Caco-2 (cell line): ENCODE results near the gene HHEX. TPM values are rescaled to one million over a fixed set of nuclear protein-coding genes. Genes with fewer than 3 reads are reported as not detected.

Experiments
- BruUV-seq: library from RNA; stranded (reverse); fragments of 400-500 nt; replicated peaks from 2 replicates; lab custom pipeline; 2021; lab: Mats Ljungman, UMichigan
- CTCF ChIA-PET: fragments of 300-600 bp; sonication (Branson Sonifier 250); formaldehyde crosslinking; loops from one replicate; lab custom pipeline; 2022; ENCODE audit warnings: antibody characterized with exemption; lab: Charles Lee
- POLR2A ChIA-PET: fragments of 300-600 bp; sonication (Branson Sonifier 250); formaldehyde crosslinking; loops from one replicate; lab custom pipeline; 2022; ENCODE audit warnings: antibody characterized with exemption; lab: Charles Lee
- DNase-seq, 2 experiments: peaks; one replicate each; pipeline versions ENCODE4 v3.0.0 to v3.0.0-alpha.2; 2020 to 2022
- H3K27me3 ChIP-seq: replicated peaks from 2 replicates; pipeline ENCODE4 v1.6.0; 2011; ENCODE audit warnings: low read length; ENCODE audit not compliant: control insufficient read depth, insufficient read depth
- H3K36me3 ChIP-seq: 2 replicates; pipeline ENCODE4 v1.5.1; 2011; ENCODE audit warnings: low read length; ENCODE audit not compliant: control insufficient read depth, insufficient read depth
- H3K4me1 ChIP-seq: fragments of 250-450 bp; sonication (Bioruptor Pico); 2 replicates; pipeline ENCODE4 v1.5.1; 2020; ENCODE audit warnings: mild to moderate bottlenecking
- H3K4me3 ChIP-seq: 2 replicates; pipeline ENCODE4 v1.5.1; 2011; ENCODE audit warnings: low read depth, mild to moderate bottlenecking, control low read depth, low read length
- H3K9me3 ChIP-seq: fragments of 250-450 bp; sonication (Bioruptor Pico); 2 replicates; pipeline ENCODE4 v1.5.1; 2020; ENCODE audit warnings: mild to moderate bottlenecking, moderate library complexity
- H3K27ac Mint-ChIP-seq: one replicate; pipeline ENCODE4 v1.8.0; 2022; ENCODE audit warnings: mixed read lengths; ENCODE audit not compliant: unreplicated experiment
- H3K27me3 Mint-ChIP-seq: one replicate; pipeline ENCODE4 v1.8.0; 2022; ENCODE audit warnings: mixed read lengths; ENCODE audit not compliant: insufficient read depth, unreplicated experiment
- H3K36me3 Mint-ChIP-seq: one replicate; pipeline ENCODE4 v1.8.0; 2022; ENCODE audit warnings: mild to moderate bottlenecking, mixed read lengths; ENCODE audit not compliant: insufficient read depth, unreplicated experiment
- H3K4me1 Mint-ChIP-seq: one replicate; pipeline ENCODE4 v1.8.0; 2022; ENCODE audit warnings: low read depth, mixed read lengths; ENCODE audit not compliant: unreplicated experiment
- H3K4me3 Mint-ChIP-seq: one replicate; pipeline ENCODE4 v1.8.0; 2022; ENCODE audit warnings: mild to moderate bottlenecking, moderate library complexity, mixed read lengths; ENCODE audit not compliant: unreplicated experiment
- H3K9me3 Mint-ChIP-seq: one replicate; pipeline ENCODE4 v1.8.0; 2022; ENCODE audit warnings: mixed read lengths; ENCODE audit not compliant: unreplicated experiment
- CTCF ChIP-seq, 2 experiments: fragments of 200-600 bp in 1 of 2; IDR thresholded peaks; 1 replicate in 1 of 2; 2 replicates in 1 of 2; pipeline versions ENCODE4 v1.5.1 to v1.8.0; 2011 to 2022; ENCODE audit warnings: antibody characterized with exemption in 1 of 2, control low read depth in 1 of 2, inconsistent platforms in 1 of 2, low read depth in 1 of 2, low read length in 1 of 2, mild to moderate bottlenecking in 1 of 2, moderate library complexity in 1 of 2; ENCODE audit not compliant: insufficient read depth in 1 of 2, severe bottlenecking in 1 of 2, unreplicated experiment in 1 of 2
- intact Hi-C: fragments of 100-400 bp; cut with micrococcal nuclease; formaldehyde crosslinking; loops from one replicate; pipeline ENCODE4 v1.10.0; 2022; ENCODE audit not compliant: unreplicated experiment
- total RNA-seq: library from RNA; stranded (reverse); gene quantifications from 2 replicates; pipeline ENCODE4 v1.2.3, GENCODE V29; 2022

The HHEX gene
- total RNA-seq, 1 experiment from 2014 or later, result 6.7 TPM

GRCh38 chr10:92714872-92715271 is 25.1 kb downstream of the HHEX start:
- Mint-ChIP-seq H3K27ac (no peak overlapping the region), H3K4me3 (no peak overlapping the region), H3K9me3 (peaks cover 10% of the 10 kb centered on the region), H3K4me1 (no peaks in the 10 kb centered on the region), H3K36me3 (no peaks in the 10 kb centered on the region), H3K27me3 (peaks cover 6% of the 10 kb centered on the region)
- Histone ChIP-seq H3K4me3 (no peak overlapping the region), H3K9me3 (peaks cover 10% of the 10 kb centered on the region; the same call in 1 of the 2 replicates), H3K4me1 (0 out of 2 replicates have a peak, but pooled peaks cover 4% of the 10 kb centered on the region), H3K27me3 (no peaks in the 10 kb centered on the region), H3K36me3 (no peaks in the 10 kb centered on the region)
- CTCF ChIA-PET, result no interaction called here
- POLR2A ChIA-PET, result no interaction called here
- TF ChIP-seq CTCF (IDR thresholded peaks at IDR 0.05; ENCODE audit: insufficient read depth in 1 of 2, low read depth in 1 of 2, low read length in 1 of 2, severe bottlenecking in 1 of 2, unreplicated experiment in 1 of 2), result no peak
- intact Hi-C loops, result no loop called here
- no peak for DNase-seq
- no TSS peak for BruUV-seq

GRCh38 chr10:92719991-92720830 is 30.5 kb downstream of the HHEX start:
- ChIA-PET CTCF (no interaction called here), POLR2A (no interaction called here)
- no peaks in the 10 kb centered on the region for H3K27me3 ChIP-seq
- intact Hi-C loops, result no loop called here
- Mint-ChIP-seq H3K27me3 (peaks cover 6% of the 10 kb centered on the region), H3K36me3 (no peaks in the 10 kb centered on the region), H3K4me1 (no peaks in the 10 kb centered on the region), H3K4me3 (no peak overlapping the region), H3K9me3 (peaks cover 3% of the 10 kb centered on the region), H3K27ac (no peak overlapping the region)
- no TSS peak for BruUV-seq
- no peaks in the 10 kb centered on the region for H3K9me3 ChIP-seq
- DNase-seq, result no peak
- H3K36me3 ChIP-seq, result no peaks in the 10 kb centered on the region
- no peak for TF ChIP-seq CTCF (IDR thresholded peaks at IDR 0.05; ENCODE audit: insufficient read depth in 1 of 2, low read depth in 1 of 2, low read length in 1 of 2, severe bottlenecking in 1 of 2, unreplicated experiment in 1 of 2)
- H3K4me3 ChIP-seq, result no peak overlapping the region
- H3K4me1 ChIP-seq, result no peaks in the 10 kb centered on the region

- BruUV-seq, result no TSS peak
- peaks cover 6% of the 10 kb centered on the region for H3K27me3 Mint-ChIP-seq
- H3K27ac Mint-ChIP-seq, result no peak overlapping the region
- H3K36me3 Mint-ChIP-seq, result no peaks in the 10 kb centered on the region
- no peak for TF ChIP-seq CTCF (IDR thresholded peaks at IDR 0.05; ENCODE audit: insufficient read depth in 1 of 2, low read depth in 1 of 2, low read length in 1 of 2, severe bottlenecking in 1 of 2, unreplicated experiment in 1 of 2)
- H3K4me1 Mint-ChIP-seq, result no peaks in the 10 kb centered on the region
- H3K4me3 Mint-ChIP-seq, result no peak overlapping the region
- Histone ChIP-seq H3K9me3 (no peaks in the 10 kb centered on the region), H3K36me3 (no peaks in the 10 kb centered on the region), H3K4me3 (no peak overlapping the region), H3K27me3 (no peaks in the 10 kb centered on the region), H3K4me1 (no peaks in the 10 kb centered on the region)
- intact Hi-C loops, result no loop called here
- H3K9me3 Mint-ChIP-seq, result no peaks in the 10 kb centered on the region
- ChIA-PET CTCF (no interaction called here), POLR2A (no interaction called here)
- no peak for DNase-seq
Measured at GRCh38 chr10:92720831-92721165, 31.0 kb downstream of the HHEX start.
